BJ (cell line): ENCODE data around the gene EFNB2. TPM values are rescaled to one million over a fixed set of nuclear protein-coding genes. Genes with fewer than 3 reads are reported as not detected.

Experiments used
- CTCF ChIA-PET: fragments of 350-600 bp; formaldehyde crosslinking; extraction: SDS; loops from one replicate; lab custom pipeline; 2021; ENCODE audit warnings: antibody characterized with exemption, inconsistent platforms; lab: Yijun Ruan, JAX
- POLR2A ChIA-PET: fragments of 300-600 bp; sonication (Branson Sonifier 250); formaldehyde crosslinking; extraction: SDS; loops from one replicate; lab custom pipeline; 2021; ENCODE audit warnings: antibody characterized with exemption; lab: Charles Lee
- DNase-seq: peaks from one replicate; pipeline ENCODE4 v3.0.0-alpha.2; 2011; ENCODE audit warnings: low read depth
- H3K27me3 ChIP-seq: 2 replicates; pipeline ENCODE4 v1.6.0; 2011; ENCODE audit warnings: low read length; ENCODE audit not compliant: control insufficient read depth, insufficient read depth
- H3K36me3 ChIP-seq: 2 replicates; pipeline ENCODE4 v1.5.1; 2011; ENCODE audit warnings: low read length; ENCODE audit not compliant: control insufficient read depth, insufficient read depth
- H3K4me3 ChIP-seq: 2 replicates; pipeline ENCODE4 v1.5.1; 2011; ENCODE audit warnings: low read depth, mild to moderate bottlenecking, control low read depth, low read length
- polyA plus RNA-seq: library from polyadenylated mRNA; depleted of rRNA; stranded (reverse); fragments of >200 nt; gene quantifications from 2 replicates; pipeline ENCODE4 v1.2.3, GENCODE V29; 2011
- TF ChIP-seq, protein P1 (sequence below): IDR thresholded peaks from 2 replicates; pipeline ENCODE4 v1.5.1; 2011; ENCODE audit warnings: low read depth, mild to moderate bottlenecking, control low read depth, inconsistent platforms, low read length, moderate library complexity; ENCODE audit not compliant: insufficient read depth

Gene EFNB2
- polyA plus RNA-seq, 1 experiment: 19.4 TPM

- CTCF ChIA-PET: no interaction called here
Observed at GRCh38 chr13:106496072-106496997, 39.1 kb downstream of the EFNB2 start.

GRCh38 chr13:106494936-106495335 lies 40.5 kb downstream of the EFNB2 start:
- ChIA-PET CTCF (interaction anchor here (1.1 to 1.8 kb wide), 3 partner anchors 9 to 22 kb away, joined by 3 to 4 read pairs (median 3); no protein-coding TSS in a partner anchor), POLR2A (no interaction called here)
- DNase-seq: no peak
- Histone ChIP-seq H3K27me3 (no peaks in the 10 kb centered on the region), H3K36me3 (peaks cover 17% of the 10 kb centered on the region), H3K4me3 (no peak overlapping the region)
- TF ChIP-seq, protein P1, sequence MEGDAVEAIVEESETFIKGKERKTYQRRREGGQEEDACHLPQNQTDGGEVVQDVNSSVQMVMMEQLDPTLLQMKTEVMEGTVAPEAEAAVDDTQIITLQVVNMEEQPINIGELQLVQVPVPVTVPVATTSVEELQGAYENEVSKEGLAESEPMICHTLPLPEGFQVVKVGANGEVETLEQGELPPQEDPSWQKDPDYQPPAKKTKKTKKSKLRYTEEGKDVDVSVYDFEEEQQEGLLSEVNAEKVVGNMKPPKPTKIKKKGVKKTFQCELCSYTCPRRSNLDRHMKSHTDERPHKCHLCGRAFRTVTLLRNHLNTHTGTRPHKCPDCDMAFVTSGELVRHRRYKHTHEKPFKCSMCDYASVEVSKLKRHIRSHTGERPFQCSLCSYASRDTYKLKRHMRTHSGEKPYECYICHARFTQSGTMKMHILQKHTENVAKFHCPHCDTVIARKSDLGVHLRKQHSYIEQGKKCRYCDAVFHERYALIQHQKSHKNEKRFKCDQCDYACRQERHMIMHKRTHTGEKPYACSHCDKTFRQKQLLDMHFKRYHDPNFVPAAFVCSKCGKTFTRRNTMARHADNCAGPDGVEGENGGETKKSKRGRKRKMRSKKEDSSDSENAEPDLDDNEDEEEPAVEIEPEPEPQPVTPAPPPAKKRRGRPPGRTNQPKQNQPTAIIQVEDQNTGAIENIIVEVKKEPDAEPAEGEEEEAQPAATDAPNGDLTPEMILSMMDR: no peak

More at GRCh38 chr13:106496072-106496997, 39.1 kb downstream of the EFNB2 start:
- TF ChIP-seq, protein P1: no peak
- POLR2A ChIA-PET: interaction anchor here (0.6 kb wide), 1 partner anchor 35 kb away, joined by 3 read pairs; no protein-coding TSS in a partner anchor
- DNase-seq: no peak
- Histone ChIP-seq H3K4me3 (no peak overlapping the region), H3K27me3 (no peaks in the 10 kb centered on the region), H3K36me3 (peaks cover 17% of the 10 kb centered on the region)

GRCh38 chr13:106494506-106494905 lies 41.0 kb downstream of the EFNB2 start:
- Histone ChIP-seq H3K27me3 (no peaks in the 10 kb centered on the region), H3K36me3 (peaks cover 17% of the 10 kb centered on the region), H3K4me3 (no peak overlapping the region)
- POLR2A ChIA-PET: no interaction called here
- CTCF ChIA-PET: interaction anchor here (1.1 to 1.8 kb wide), 3 partner anchors 8 to 21 kb away, joined by 3 to 4 read pairs (median 3); no protein-coding TSS in a partner anchor
- no peak for DNase-seq
- TF ChIP-seq, protein P1: no peak

DNA sequence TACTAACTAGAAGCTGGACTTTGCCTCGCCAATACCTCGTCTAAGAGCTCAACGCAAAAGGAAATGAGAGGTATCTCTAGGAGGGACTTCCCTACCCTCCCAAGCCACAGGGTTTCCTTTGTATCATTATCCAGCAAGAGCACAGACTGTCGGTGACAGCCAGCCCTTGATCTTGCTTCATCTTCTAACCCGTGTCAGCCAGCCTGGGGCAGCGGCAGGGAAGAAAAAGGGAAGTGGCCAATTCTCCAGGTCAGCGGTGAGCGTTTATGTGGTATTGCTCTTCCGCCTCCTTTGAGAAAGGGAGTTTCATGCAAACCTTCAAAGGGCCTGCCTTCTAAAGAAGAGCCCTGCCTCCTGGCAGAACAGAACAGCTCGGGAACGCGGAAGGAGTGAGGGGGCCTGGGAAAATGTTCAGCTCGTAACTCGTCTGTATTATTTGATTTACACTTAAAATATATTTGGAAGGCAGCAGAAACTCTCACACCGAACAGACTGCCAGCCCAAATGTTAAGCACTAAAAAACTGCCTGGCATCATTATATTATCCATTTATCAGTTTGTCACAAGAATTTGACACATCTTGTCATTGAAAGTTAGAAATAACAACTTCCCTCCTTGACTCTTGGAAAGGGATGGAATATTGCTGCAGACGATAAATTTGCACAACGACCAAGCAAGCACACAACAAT lies 41.8 kb downstream of the EFNB2 start:
- POLR2A ChIA-PET: no interaction called here
- CTCF ChIA-PET: interaction anchor here (1.1 to 1.5 kb wide), 2 partner anchors 7 to 20 kb away, joined by 3 read pairs; no protein-coding TSS in a partner anchor
- peaks cover 17% of the 10 kb centered on the region for H3K36me3 ChIP-seq
- TF ChIP-seq, protein P1: no peak
- H3K27me3 ChIP-seq: no peaks in the 10 kb centered on the region
- DNase-seq: no peak
- H3K4me3 ChIP-seq: no peak overlapping the region
